ENCODE measurements around the gene ADCY3. TPM values are rescaled to one million over a fixed set of nuclear protein-coding genes. Genes with fewer than 3 reads are reported as not detected.

Gene ADCY3
- total and polyA plus RNA-seq, 7 experiments from 2014 or later = 2.0 to 44.7 (median 5.1) TPM

DNA sequence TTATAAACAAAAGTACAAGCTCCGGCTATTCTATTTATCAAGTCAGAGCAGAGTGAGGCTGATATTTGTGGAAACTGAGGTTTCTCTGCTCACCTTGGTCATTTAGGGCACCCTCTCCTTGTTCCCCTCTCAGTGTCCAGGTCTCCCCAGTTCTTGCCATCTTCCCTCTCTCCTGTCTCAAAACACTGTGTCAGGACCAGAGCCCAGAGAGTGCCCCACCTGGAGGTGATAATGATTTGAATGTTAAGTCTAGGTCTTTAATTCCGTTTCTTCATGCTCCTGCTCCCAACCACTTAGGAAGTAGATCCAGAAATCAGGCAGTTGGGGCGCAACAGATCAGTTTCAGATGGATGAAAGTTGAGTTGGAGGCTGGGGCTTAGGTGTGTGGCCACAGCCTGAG is 9.2 kb upstream of the ADCY3 start:
- Histone ChIP-seq H3K9me3 (ENCODE audit: control insufficient read depth in 2 of 3, low read length in 3 of 3) (no peaks in the 10 kb centered on the region), H3K27ac (ENCODE audit: low read depth, low read length) (no peak overlapping the region), H3K4me3 (ENCODE audit: low read length) (no peak overlapping the region), H3K4me1 (ENCODE audit: control insufficient read depth in 2 of 2, insufficient read depth in 2 of 2, low read length in 2 of 2) (peaks cover 0 to 11% of the 10 kb centered on the region in 2 donors), H3K27me3 (ENCODE audit: control insufficient read depth in 2 of 2, insufficient read depth in 2 of 2, low read length in 2 of 2) (no peaks in the 10 kb centered on the region), H3K36me3 (ENCODE audit: control insufficient read depth in 2 of 3, insufficient read depth in 3 of 3, low read length in 3 of 3) (no peaks in the 10 kb centered on the region)
- no peak for ATAC-seq
- no peak overlapping the region for H3K4me3 Mint-ChIP-seq
- H3K9me3 Mint-ChIP-seq = no peaks in the 10 kb centered on the region
- H3K36me3 Mint-ChIP-seq = no peaks in the 10 kb centered on the region
- POLR2A ChIA-PET = no interaction called here
- H3K27me3 Mint-ChIP-seq = no peaks in the 10 kb centered on the region
- CTCF ChIA-PET = no interaction called here
- intact Hi-C loops (cut with micrococcal nuclease) = loop anchor here (5.0 to 10.0 kb wide), 2 partner anchors 113 to 134 kb away; partner anchors contain the start of genes CENPO (in 1 of the 2), EFR3B (in 1 of the 2) and PTRHD1 (in 1 of the 2)
- H3K4me1 Mint-ChIP-seq = peaks cover 0 to 9% (median 1%) of the 10 kb centered on the region in 7 donors
- peak overlapping the region in 1 of 9 donors; percentile 5 for H3K27ac Mint-ChIP-seq
- no peak for DNase-seq

GRCh38 chr2:24928036-24928435 is 8.0 kb upstream of the ADCY3 start:
- ChIA-PET POLR2A (no interaction called here), CTCF (no interaction called here)
- H3K27ac Mint-ChIP-seq = no peak overlapping the region
- no peak overlapping the region for H3K27ac ChIP-seq (ENCODE audit: low read depth, low read length)
- H3K36me3 Mint-ChIP-seq = no peaks in the 10 kb centered on the region
- no peak overlapping the region for H3K4me3 ChIP-seq (ENCODE audit: low read length)
- H3K36me3 ChIP-seq (ENCODE audit: control insufficient read depth in 2 of 3, insufficient read depth in 3 of 3, low read length in 3 of 3) = no peaks in the 10 kb centered on the region
- H3K4me1 ChIP-seq (ENCODE audit: control insufficient read depth in 2 of 2, insufficient read depth in 2 of 2, low read length in 2 of 2) = peaks cover 0 to 11% of the 10 kb centered on the region in 2 donors
- peaks cover 0 to 9% (median 4%) of the 10 kb centered on the region in 7 donors for H3K4me1 Mint-ChIP-seq
- no peaks in the 10 kb centered on the region for H3K9me3 Mint-ChIP-seq
- H3K4me3 Mint-ChIP-seq = no peak overlapping the region
- no peak for ATAC-seq
- H3K27me3 ChIP-seq (ENCODE audit: control insufficient read depth in 2 of 2, insufficient read depth in 2 of 2, low read length in 2 of 2) = no peaks in the 10 kb centered on the region
- intact Hi-C loops (cut with micrococcal nuclease) = loop anchor here (5.0 to 10.0 kb wide), 2 partner anchors 114 to 133 kb away; partner anchors contain the start of genes CENPO (in 1 of the 2), EFR3B (in 1 of the 2) and PTRHD1 (in 1 of the 2)
- H3K27me3 Mint-ChIP-seq = peaks cover 0 to 4% (median 0%) of the 10 kb centered on the region in 5 donors
- DNase-seq = no peak
- H3K9me3 ChIP-seq (ENCODE audit: control insufficient read depth in 2 of 3, low read length in 3 of 3) = no peaks in the 10 kb centered on the region

DNA sequence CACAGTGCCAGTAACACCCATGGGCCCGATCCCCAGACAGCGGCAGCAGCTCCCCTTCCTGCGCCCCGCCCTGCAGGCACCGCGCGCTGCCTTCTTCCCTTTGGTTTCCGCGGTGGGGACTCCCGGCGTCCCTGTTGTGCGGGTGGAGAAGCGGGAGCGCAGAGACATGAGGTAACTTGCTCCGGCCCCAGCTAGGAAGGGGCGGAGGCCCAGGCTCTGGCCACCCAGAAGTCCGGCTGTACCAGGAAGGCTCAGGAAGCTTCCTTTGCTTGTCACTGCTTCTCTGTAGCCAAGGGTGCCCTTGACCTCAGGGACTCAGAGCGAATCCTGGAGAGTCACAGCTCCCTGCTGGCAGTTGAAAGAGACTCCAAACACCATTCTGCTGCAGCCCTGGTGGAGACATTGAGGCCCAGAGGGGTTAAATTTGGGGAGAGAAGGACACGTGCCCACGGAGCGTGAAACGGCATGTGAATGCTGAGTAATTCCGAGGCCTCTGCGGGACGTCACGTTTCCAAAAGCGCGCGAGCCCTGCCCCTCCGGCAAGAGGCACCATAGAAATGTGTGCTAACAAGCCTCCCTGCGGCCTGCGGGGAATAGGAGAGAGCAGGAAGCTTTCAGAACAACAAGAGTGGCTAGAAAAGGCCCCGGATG is 6.7 kb upstream of the ADCY3 start:
- H3K9me3 Mint-ChIP-seq = no peaks in the 10 kb centered on the region
- no peaks in the 10 kb centered on the region for H3K36me3 ChIP-seq (ENCODE audit: control insufficient read depth in 2 of 3, insufficient read depth in 3 of 3, low read length in 3 of 3)
- H3K4me1 ChIP-seq (ENCODE audit: control insufficient read depth in 2 of 2, insufficient read depth in 2 of 2, low read length in 2 of 2) = peaks cover 0 to 11% of the 10 kb centered on the region in 2 donors
- ATAC-seq (peak; percentile 57), DNase-seq (peak in 6 of 9 donors; percentile 21 to 46 (median 28))
- peaks cover 0 to 4% (median 0%) of the 10 kb centered on the region in 5 donors for H3K27me3 Mint-ChIP-seq
- H3K4me3 ChIP-seq (ENCODE audit: low read length) = peak overlapping the region; percentile 57
- peak overlapping the region in 5 of 9 donors; percentile 9 to 72 (median 53) for H3K27ac Mint-ChIP-seq
- ChIA-PET CTCF (no interaction called here), POLR2A (interaction anchor here (0.6 kb wide), 1 partner anchor 15 kb away, joined by 3 read pairs; no protein-coding TSS in a partner anchor)
- H3K4me1 Mint-ChIP-seq = peaks cover 0 to 9% (median 4%) of the 10 kb centered on the region in 7 donors
- H3K27me3 ChIP-seq (ENCODE audit: control insufficient read depth in 2 of 2, insufficient read depth in 2 of 2, low read length in 2 of 2) = no peaks in the 10 kb centered on the region
- no peak overlapping the region for H3K27ac ChIP-seq (ENCODE audit: low read depth, low read length)
- no peaks in the 10 kb centered on the region for H3K36me3 Mint-ChIP-seq
- peak overlapping the region in 8 of 10 donors; percentile 7 to 79 (median 70) for H3K4me3 Mint-ChIP-seq
- no peaks in the 10 kb centered on the region for H3K9me3 ChIP-seq (ENCODE audit: control insufficient read depth in 2 of 3, low read length in 3 of 3)
- intact Hi-C loops (cut with micrococcal nuclease) = loop anchor here (5.0 to 10.0 kb wide), 2 partner anchors 116 to 132 kb away; partner anchors contain the start of genes CENPO (in 1 of the 2), EFR3B (in 1 of the 2) and PTRHD1 (in 1 of the 2)

DNA sequence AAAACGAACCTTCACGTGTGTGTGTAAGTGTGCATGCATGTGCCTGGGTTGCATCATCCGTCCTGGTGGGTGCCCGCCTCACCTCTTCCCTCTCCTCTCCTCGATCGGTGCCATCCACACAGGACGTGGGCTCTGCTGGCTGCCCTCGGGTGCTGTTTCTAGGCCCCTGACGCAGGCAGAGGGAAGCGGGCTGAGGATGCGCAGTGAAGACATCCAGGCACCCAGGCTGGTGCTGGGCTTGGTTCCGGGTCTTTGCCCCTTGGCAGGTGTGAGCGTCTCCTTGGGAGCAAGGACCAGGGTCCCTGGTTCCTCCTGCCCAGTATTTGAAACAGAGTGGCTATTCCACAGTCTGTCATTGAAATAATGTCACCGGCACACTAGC is 6.2 kb upstream of the ADCY3 start:
- ChIA-PET POLR2A (interaction anchor here (0.6 kb wide), 1 partner anchor 15 kb away, joined by 3 read pairs; no protein-coding TSS in a partner anchor), CTCF (no interaction called here)
- H3K4me3 ChIP-seq (ENCODE audit: low read length) = peak overlapping the region; percentile 57
- no peaks in the 10 kb centered on the region for H3K36me3 ChIP-seq (ENCODE audit: control insufficient read depth in 2 of 3, insufficient read depth in 3 of 3, low read length in 3 of 3)
- no peak for ATAC-seq
- no peaks in the 10 kb centered on the region for H3K9me3 ChIP-seq (ENCODE audit: control insufficient read depth in 2 of 3, low read length in 3 of 3)
- DNase-seq = no peak
- H3K4me1 ChIP-seq (ENCODE audit: control insufficient read depth in 2 of 2, insufficient read depth in 2 of 2, low read length in 2 of 2) = peaks cover 0 to 11% of the 10 kb centered on the region in 2 donors
- peaks cover 0 to 9% (median 6%) of the 10 kb centered on the region in 7 donors for H3K4me1 Mint-ChIP-seq
- H3K9me3 Mint-ChIP-seq = no peaks in the 10 kb centered on the region
- H3K4me3 Mint-ChIP-seq = peak overlapping the region in 7 of 10 donors; percentile 7 to 79 (median 67)
- intact Hi-C loops (cut with micrococcal nuclease) = loop anchor here (5.0 to 10.0 kb wide), 2 partner anchors 116 to 131 kb away; partner anchors contain the start of genes CENPO (in 1 of the 2), EFR3B (in 1 of the 2) and PTRHD1 (in 1 of the 2)
- H3K27me3 ChIP-seq (ENCODE audit: control insufficient read depth in 2 of 2, insufficient read depth in 2 of 2, low read length in 2 of 2) = no peaks in the 10 kb centered on the region
- H3K27ac ChIP-seq (ENCODE audit: low read depth, low read length) = no peak overlapping the region
- no peaks in the 10 kb centered on the region for H3K36me3 Mint-ChIP-seq
- no peak overlapping the region for H3K27ac Mint-ChIP-seq
- peaks cover 0 to 4% (median 0%) of the 10 kb centered on the region in 5 donors for H3K27me3 Mint-ChIP-seq

DNA sequence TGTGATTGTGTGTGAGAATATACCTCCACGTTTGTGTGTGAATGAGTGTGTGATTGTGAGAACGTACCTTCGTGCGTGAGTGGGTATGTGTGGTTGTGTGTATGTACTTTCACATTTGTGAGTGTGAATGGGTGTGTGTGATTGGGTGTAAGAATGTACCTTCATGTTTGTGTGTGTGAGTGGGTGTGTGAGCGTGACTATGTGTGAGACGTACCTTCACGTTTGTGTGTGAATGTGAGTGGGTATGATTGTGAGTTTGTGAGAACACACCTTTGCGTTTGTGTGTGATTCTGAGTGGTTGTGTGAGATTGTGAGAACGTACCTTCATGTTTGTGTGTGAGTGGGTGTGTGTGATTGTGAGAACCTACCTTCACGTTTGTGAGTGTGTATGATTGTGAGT is 5.8 kb upstream of the ADCY3 start:
- Histone ChIP-seq H3K27me3 (ENCODE audit: control insufficient read depth in 2 of 2, insufficient read depth in 2 of 2, low read length in 2 of 2) (no peaks in the 10 kb centered on the region), H3K4me3 (ENCODE audit: low read length) (no peak overlapping the region), H3K36me3 (ENCODE audit: control insufficient read depth in 2 of 3, insufficient read depth in 3 of 3, low read length in 3 of 3) (no peaks in the 10 kb centered on the region), H3K27ac (ENCODE audit: low read depth, low read length) (no peak overlapping the region), H3K4me1 (ENCODE audit: control insufficient read depth in 2 of 2, insufficient read depth in 2 of 2, low read length in 2 of 2) (peaks cover 3 to 11% of the 10 kb centered on the region in 2 donors), H3K9me3 (ENCODE audit: control insufficient read depth in 2 of 3, low read length in 3 of 3) (no peaks in the 10 kb centered on the region)
- CTCF ChIA-PET = no interaction called here
- ATAC-seq (no peak), DNase-seq (no peak)
- Mint-ChIP-seq H3K27me3 (peaks cover 0 to 4% (median 0%) of the 10 kb centered on the region in 5 donors), H3K4me3 (no peak overlapping the region), H3K9me3 (peaks cover 0 to under 1% (median 0%) of the 10 kb centered on the region in 11 donors), H3K4me1 (peaks cover 0 to 13% (median 6%) of the 10 kb centered on the region in 7 donors), H3K36me3 (no peaks in the 10 kb centered on the region), H3K27ac (no peak overlapping the region)
- intact Hi-C loops (cut with micrococcal nuclease) = loop anchor here (5.0 to 10.0 kb wide), 2 partner anchors 116 to 131 kb away; partner anchors contain the start of genes CENPO (in 1 of the 2), EFR3B (in 1 of the 2) and PTRHD1 (in 1 of the 2)
- POLR2A ChIA-PET = no interaction called here

DNA sequence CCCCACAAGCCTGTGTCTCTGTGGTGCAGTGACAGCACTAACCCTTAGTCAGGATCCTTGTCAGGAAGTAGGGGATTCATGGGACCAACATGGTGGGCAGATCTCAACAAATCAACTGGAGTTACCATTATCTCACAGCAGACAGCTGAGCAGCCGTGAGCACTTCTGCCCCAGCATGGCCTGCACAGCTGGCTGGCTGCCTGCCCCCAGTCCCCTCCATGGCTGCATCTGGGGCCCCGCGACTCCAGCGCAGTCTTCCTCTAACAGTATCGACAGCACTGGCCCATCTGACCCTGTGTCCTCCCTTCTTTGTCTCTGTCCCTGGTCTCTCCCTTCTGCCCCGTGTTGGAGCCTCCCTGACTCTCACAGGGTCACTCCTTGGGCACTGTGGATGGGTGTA is 4.7 kb upstream of the ADCY3 start:
- DNase-seq (no peak), ATAC-seq (no peak)
- Mint-ChIP-seq H3K9me3 (peaks cover 0 to 1% (median 0%) of the 10 kb centered on the region in 11 donors), H3K36me3 (no peaks in the 10 kb centered on the region), H3K27ac (no peak overlapping the region), H3K27me3 (peaks cover 0 to 4% (median 0%) of the 10 kb centered on the region in 5 donors), H3K4me3 (no peak overlapping the region), H3K4me1 (peaks cover 0 to 15% (median 7%) of the 10 kb centered on the region in 7 donors)
- no peaks in the 10 kb centered on the region for H3K36me3 ChIP-seq (ENCODE audit: control insufficient read depth in 2 of 3, insufficient read depth in 3 of 3, low read length in 3 of 3)
- H3K9me3 ChIP-seq (ENCODE audit: control insufficient read depth in 2 of 3, low read length in 3 of 3) = no peaks in the 10 kb centered on the region
- no peaks in the 10 kb centered on the region for H3K27me3 ChIP-seq (ENCODE audit: control insufficient read depth in 2 of 2, insufficient read depth in 2 of 2, low read length in 2 of 2)
- H3K4me3 ChIP-seq (ENCODE audit: low read length) = no peak overlapping the region
- ChIA-PET CTCF (no interaction called here), POLR2A (no interaction called here)
- H3K27ac ChIP-seq (ENCODE audit: low read depth, low read length) = no peak overlapping the region
- peaks cover 5 to 11% of the 10 kb centered on the region in 2 donors for H3K4me1 ChIP-seq (ENCODE audit: control insufficient read depth in 2 of 2, insufficient read depth in 2 of 2, low read length in 2 of 2)
- intact Hi-C loops (cut with micrococcal nuclease) = loop anchor here (5.0 to 10.0 kb wide), 2 partner anchors 118 to 130 kb away; partner anchors contain the start of genes EFR3B (in 2 of the 2), CENPO (in 1 of the 2) and PTRHD1 (in 1 of the 2)
